NK-92 (cell line): ENCODE results near the gene TTC7B.

Experiments
- DNase-seq: peaks from one replicate; lab custom pipeline; 2025; ENCODE audit not compliant: unreplicated experiment; lab: John Stamatoyannopoulos, UW

TTC7B gene

DNA sequence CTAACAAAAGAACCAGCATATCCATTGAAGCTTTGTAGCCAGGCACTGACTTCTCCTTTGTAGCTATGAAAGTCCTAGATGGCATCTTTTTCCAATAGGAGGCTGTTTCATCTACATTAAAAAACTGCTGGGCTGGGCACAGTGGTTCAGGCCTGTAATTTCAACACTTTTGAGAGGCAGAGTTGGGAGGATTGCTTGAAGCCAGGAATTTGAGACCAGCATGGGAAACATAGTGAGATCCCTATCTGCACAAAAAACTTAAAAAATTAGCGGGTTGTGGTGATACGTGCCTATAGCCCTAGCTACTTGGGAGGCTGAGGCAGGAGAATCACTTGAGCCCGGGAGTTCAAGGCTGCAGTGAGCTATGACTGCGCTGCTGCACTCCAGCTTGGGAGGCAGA, 251.7 kb downstream of the TTC7B start:
- DNase-seq: no peak

DNA sequence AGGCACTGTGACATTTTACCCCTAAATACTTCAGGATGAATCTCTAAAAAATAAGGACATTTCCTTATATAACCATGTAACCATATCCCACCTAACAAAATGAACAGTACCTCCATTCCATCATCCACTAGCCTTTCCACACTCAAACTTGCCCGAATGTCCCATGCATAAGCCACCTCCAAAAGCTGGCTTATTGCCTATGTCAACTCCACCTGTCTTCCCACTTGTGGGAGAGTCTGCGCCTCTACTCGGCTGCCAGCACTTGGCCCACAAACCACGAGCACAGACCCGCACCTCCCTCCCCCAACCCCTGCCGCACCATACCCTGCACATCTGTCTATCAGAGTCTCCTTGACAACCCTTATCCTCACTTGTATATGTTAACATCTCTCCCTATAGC, 253.6 kb downstream of the TTC7B start:
- no peak for DNase-seq

DNA sequence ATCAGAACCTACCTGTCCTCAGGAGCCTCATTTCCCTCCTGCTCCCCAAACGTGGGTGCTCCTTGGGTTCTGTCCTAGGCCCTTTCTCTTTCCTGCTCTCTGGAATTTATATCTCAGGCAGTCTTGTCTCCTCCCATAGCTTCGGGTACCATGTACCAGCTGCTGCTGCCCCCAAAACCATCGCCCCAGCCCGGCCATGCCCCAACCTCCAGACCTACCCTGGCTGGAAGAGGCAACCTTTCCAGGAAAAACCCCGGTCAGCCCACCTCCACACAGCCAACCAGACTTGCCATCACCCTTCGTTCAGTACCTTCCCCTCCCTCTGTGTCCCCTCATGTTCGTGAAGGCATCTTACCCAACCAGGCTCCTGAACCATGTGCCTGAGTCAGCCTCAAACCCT, 254.3 kb downstream of the TTC7B start:
- no peak for DNase-seq

DNA sequence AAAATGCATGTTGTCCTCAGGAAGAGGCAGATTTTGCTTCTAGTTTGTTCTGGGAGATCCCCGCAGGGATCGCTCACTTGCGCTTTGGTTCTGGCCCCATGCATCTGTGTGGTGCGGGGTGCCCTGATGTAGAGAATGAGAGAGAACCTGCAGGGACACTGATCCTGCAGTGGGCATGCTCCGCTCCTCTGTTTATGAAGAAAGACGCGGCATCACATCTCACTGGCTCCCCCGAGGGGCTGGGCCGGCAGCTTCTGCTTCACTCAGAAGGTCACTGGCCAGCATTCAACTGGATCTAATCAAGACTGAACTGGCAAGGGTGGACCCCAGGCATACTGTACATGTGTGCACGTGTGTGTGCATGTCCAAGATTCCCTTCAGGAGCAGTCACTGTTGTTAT, 255.2 kb downstream of the TTC7B start:
- DNase-seq: no peak

DNA sequence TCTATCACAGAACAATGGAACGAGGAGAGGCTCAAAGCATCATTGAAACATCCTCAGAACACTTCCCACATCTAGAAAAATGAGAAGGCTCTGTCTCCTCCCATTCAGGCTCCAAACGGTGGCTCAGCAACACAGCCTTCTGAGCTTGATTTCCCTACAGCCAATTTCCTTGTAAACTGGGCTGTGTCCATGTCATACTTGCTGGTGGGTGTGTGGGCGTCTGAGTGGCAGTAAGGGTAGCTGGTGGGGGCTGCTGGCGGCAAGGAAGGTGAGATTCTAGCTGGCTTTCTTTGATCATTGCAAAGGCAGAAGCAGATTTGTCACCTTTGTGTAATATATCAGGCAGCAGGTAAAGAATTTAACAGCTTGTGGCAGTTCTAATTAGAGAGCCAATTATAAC, 255.7 kb downstream of the TTC7B start:
- DNase-seq: no peak

DNA sequence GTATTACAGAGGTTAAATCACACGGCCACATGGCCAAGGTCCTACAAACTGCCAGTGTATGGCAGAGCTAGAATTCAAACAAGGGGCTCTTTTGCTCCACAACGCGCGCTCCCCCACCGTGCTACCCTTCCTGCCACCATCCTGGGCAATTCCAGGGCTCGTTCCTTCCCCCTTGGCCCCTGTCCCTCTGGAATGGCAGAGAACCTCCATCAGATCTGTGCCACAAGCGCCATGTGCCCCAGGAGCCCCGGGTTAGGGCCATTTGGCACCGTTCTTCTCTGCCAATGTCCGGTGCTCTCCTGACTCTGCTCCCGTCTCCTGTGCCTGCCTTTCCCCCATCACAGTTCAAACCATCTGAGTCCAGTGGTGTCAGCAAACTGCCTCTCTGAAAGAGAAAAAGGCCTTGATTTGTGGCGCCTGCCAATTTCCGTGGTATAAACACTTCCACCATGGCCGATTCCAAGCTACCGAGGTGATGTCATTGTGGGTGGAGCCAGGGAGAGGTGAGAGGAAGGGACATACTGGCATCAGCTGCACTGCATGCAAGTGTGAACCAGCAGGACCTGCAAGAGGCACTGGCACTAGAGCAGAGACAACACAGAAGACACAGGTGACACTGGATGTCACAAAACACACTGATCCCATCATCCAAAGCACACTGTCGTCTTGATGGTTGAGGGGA, 256.3 kb downstream of the TTC7B start:
- no peak for DNase-seq

DNA sequence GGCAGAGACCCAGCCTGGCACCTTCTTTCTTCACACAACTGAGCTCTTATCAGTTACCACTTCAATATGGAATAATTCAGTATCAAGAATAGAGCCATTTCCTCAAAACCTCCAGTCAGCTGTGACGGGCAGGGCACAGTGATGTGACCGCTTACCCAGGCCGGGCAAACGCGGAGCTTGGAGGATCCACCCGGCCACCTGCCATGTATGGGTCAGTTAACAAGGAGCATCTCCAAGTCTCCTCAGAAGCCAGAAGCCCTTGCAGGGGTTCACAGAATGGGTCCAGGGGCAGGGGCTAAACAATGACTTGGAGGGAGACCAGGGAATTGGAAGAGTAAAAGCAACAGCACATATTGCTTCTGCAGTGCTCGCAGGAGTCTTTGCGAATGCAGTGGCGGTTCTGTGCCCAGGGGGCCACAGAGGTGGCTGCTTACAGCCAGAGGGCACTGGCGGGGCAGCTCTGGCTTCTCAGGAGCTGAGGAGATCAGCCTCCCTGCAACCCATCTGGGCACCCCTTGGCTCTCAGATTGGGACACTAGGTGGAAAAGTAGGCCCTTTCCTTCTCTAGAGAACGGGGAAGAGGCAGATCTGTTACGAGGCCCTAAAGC, 257.1 kb downstream of the TTC7B start:
- DNase-seq: no peak

DNA sequence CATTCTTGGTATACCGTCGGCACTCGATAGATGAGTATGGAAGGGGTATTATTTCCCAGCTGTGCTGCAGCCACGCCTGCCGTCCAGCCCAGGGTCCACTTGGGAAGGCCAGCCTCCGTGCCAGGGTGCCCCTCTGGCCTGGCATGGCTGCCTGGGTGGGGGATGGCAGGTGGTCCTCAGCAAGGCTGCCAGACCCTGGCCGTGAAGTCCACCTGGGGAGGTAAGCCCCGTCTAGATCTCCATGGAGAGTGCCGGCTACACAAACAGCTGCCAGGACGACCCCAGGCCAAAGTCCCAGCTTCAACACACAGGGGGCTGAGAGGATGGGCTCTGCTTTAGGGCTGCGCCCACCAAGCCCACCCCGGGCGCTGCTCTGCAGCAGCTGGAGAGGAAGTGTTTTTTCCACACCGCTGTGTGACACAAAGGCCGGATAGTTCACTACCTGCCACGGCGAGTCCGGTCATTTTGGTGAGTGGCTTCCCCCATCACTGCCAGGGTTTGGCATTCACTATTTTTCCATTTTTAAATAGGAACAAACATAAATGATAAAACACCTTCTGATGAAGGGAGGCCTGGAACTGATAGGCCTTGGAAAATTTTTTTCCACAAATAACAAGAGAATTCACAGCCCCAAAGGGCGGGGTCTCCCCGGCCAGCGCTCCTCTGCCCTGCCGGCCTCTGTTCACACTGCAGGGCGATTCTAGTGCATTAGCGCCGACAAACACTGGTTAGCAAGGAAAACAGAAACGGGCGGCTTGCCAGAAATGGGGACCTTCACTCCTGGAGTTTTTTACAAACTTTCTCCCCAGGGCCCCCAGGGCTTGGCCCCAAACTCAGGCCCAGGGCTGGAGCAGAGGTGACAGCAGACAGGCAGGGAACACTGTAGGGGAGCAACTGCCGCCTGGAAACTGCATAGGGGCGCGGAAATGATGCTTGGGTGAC, 257.9 kb downstream of the TTC7B start:
- DNase-seq: no peak

DNA sequence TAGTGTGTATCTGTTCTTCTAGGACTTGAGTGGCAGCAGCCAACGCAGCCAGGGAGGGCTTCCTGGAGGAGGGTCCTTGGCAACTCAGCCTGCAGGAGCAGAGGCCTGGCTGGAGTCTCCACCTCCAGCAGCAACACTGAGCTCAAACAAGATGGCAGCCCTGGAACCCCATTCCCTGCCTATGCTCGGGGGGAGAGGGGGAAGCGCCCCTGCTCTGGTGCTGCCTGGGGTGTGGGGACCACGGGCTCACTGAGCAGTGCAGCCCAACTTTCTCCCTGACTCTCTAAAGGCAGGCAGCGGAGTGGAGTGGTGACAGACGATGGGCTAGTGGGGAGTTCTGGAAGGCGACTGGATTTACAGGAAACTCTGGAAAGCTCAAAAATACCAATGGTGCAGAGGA, 258.7 kb downstream of the TTC7B start:
- no peak for DNase-seq

DNA sequence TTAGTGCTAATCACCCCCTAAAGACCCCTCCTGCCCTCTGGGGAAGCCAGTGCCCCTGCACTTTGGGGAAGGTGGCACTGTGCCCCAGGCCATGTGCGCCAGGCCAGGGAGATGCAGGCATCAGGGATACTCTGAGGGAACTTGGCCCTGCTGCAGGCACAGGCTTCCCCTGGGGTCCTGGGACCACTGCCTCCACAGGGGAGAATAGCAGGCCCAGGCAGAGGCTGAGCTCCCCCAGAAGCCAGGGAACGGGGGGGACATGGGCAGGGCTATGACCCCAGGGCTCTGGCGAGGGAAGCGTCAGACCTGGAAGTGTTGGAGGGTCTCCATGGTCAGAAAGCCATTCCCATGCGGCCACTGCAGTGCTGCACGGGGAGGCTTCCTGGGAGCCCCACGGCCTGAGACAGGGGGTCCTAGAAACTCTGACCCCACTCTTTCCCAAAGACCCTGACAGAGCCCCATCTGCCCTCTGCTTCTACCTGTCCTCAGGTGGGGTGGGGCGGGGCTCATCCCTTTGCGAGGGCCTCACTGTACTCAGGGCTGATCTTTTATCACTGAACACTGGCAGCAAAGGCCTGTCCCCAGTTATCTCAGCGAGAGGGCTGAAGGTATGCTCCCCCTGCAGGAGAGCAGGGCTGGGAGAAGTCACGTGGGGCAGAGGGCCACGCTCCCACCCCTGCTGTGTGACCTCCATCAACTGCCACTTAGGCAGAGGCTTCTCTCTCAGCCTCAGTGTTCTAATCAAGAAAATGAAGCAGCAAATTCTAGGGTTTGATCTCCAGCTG, 259.4 kb downstream of the TTC7B start:
- DNase-seq: no peak

DNA sequence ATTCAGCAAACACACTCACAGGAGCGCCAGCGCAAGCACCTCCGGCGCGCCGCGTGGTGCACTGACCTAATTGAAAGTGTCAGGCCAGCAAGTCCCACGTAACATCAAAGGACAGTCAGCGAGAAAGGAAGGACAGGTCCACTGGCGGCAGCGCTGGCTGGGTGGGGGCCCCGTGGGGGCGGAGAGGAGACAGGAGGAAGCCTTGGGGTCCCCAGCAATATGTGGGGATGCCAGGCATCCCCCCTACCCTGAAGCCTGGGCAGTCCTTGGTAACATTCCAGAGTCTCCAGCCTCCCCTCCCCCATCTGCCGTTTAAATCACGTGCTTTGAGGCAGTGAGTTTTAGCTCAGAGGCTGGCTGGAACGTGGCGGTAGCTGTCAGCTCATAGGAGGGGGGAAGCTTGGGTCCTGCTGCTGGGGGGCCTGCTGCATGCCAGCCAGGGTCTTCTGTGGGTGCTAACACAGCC, 260.2 kb downstream of the TTC7B start:
- DNase-seq: no peak

DNA sequence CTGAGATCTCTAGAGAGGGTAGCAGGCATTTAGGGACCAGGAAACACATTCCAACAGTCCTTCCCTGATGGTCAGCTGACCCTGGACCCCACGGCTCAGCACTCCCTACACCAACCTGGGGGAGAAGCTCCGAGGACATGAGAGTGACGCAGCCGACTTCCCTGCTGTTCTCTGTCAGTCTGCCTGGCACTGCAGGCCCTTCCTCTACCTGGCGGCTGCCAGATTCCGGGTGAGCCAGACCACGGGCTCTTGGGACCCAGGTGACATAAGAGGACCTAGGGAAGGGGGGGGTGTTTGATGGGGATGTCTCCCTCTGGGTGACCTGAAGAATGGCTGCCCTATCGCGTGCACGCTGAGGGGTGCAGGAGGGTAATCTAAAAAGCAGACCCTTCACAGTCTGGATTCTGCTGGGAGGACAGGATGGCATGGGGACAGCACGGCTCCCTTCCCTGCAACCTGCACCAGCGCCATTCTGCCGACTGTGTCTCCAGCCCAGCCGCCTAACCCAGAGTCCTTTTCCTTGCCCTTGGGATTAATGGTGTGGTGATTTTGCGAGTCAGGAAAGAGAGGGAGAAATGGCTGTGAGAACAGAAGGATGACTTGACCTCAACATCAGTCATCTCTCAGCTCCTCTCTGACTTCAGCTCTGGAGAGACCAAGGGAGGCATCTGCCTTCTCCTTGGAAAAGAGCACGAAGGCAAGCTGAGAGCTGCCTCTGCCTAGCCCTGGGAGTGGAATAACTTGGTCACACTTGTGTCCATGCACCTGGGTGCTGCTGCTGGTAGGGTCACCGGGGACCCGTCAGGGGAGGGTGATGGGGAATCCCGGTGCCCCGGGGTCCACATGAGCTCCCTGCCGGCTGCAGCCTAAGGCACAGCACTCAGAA, 260.9 kb downstream of the TTC7B start:
- no peak for DNase-seq

DNA sequence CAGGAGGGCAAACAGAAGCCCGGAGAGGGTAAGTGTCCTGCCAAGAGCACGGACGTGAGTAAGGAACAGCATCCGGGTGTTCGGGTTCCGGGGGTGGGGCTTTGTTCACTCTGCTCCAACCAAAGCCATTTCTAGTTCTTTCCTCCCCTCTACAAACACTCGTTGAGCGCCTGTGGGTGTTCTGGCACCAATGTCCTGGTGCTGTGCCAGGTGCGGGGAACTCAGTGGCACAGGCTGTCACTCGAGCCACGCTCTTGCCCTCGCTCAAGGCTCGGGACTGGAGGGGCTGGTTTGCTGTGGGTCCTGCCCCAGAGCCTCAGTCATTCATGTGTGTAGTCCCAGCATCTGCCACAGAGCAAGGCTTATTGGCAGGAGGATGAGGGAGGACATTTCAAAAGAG, 261.9 kb downstream of the TTC7B start:
- DNase-seq: no peak

DNA sequence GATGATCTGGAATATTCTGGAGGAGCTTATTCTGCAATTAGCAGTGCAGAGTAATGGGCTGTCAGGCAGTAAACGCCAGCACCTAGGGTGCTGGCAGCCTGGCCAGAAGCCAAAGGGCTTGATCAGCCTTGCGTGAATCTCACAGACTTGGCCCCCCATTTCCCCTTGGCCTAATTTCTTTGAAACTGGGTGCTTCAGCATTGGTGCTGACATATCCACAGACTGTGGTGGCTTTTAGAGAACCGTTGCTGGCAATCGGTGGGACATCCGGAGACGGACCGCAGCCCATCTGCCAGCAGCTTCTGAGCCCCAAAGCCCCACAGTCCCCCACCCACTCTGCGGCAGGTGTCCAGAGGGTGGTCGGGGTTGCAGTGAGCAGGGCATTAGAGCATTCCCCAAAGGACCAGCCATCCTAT, 262.3 kb downstream of the TTC7B start:
- no peak for DNase-seq

DNA sequence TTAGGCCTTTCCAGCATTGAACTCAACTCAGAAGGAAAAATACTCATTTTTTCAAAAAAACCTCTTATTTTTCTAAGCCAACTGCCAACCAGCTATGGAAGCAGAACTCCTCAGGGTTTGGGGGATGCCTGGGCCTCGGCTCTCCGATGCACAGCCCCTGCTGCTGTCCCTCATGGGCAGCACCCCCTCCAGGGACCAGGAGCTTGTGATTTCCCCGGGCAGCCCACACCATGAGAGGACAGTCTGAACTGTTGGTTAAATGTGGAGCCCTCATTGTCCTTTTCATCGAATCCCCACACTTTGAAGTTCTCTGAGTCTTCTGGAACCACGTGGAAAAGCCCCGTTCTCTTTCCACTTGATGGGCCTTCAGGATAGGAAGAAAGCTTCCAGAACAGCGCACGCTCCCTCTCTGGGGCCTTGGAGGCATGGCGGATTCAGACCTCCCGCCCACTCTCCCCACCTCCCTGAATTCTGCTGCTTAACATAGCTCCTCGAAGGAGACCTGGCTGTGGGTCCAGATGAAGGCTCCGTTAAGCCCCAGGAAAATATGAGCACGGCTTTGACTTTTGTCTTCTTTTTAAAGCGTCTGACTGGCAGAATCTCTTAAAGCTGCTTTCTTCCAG, 262.8 kb downstream of the TTC7B start:
- no peak for DNase-seq

DNA sequence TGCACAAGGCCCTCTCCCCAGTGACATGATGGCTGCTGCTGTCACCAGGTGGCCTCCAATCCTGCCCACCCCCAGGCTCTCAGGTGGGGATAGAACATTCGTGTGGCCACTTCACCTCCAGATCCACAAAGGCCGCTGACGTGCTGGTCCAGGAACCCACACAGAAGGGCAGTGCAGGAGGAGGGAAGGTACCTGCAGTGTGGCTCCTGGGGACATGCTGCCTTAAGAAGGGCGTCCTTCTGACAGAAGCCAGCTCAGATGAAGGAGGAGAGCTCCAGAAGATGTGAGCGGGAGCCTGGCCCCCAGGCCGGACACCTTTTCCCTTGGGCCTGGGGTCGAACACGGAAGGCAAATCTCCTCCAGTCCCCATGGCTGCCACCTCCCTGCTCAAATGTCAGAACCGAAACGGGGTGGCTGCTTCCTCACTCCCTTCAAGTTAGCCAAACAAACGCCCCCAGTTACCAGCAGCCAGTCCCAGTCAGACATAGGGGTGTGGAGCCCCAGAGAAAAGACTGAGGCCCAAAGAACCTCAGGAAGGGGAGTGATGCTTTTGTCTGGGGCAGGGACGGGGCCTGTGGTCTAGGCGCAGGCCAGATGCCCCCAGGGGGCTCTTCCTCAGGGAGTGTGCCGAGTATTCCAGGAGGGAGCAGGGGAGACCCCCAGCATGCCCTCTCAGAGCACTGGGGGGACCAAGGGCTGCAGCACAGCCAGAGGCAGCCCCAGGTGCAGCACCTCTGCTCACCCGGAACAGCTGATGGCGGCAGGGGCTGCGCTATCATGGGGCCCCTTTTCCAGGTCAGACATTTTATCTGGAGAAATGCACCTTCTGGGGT, 263.5 kb downstream of the TTC7B start:
- DNase-seq: no peak

DNA sequence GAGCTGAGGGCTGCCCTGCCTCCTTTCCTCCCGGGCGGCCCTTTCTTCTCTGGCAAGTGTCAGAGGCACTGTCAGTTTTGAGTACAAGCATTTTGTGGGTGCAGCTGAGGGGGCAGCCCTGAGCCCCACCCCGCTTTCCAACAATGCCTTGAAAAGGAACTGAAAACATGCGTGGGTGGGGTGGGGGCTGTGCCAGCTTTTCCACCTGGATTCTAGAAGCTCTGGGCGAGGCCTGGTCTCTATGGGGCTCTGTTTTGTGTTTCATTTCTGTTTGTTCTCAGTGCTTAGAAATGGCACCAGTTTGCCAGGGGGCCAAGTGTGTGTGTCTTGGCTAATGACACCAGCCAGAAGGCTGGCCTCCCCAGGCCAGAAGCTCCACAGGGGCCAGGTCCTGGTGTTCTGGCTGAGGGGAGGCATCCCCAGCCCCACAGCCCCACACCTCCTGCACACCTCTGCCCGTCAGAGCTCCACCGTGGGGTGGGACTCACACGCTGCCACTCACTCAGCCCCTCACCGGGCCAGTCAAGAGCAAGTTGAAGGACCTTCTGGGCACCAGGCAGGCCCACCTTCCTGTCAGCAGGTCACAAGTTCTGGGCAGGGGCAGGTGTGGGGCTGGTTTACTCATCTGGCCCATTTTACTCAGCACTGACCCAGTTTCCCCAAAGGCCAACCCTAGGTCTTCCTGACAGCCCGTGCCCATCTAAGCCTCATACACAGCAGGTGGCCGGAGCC, 264.3 kb downstream of the TTC7B start:
- no peak for DNase-seq

DNA sequence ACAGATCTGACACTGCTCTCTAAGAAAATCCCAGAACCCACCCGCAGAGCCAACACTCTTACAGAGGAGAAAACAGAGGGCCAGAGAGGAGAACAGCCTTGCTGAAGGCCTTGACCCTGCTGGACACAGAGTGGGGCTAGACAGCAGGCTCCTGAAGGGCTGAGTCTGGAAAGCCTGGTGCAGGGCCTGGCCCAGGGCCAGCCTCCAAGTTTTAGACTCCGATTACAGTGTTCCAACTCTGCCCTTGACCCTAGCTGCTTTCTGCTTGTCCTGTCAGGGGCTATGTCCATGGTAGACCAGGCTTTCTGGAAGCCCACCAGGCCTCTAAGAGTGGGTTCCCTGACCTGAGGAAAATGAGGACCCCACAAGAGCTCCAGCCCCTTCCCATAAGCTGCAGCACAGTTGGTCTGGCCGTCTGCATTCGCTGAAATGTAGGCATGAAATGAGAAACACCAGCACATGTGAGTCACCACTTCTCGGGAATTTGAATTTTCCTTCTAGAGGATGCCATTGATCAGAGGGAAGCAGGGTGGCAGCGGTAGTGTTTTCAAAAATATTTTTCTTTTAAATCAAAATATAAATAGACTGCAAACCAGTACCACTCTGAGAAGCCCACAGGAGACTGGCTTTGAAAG, 265.0 kb downstream of the TTC7B start:
- DNase-seq: no peak
